GM23338 (cell line): ENCODE data around the gene NUPR1. TPM values are rescaled to one million over a fixed set of nuclear protein-coding genes. Genes with fewer than 3 reads are reported as not detected.

Experiments used
- ATAC-seq: fragments of 200-7000 bp; cut with Tn5 transposase; 3 replicates; pipeline ENCODE4 v1.9.1; 2020
- DNase-seq: peaks from one replicate; pipeline ENCODE4 v3.0.0-alpha.2; 2015; ENCODE audit warnings: low spot score
- H2AFZ ChIP-seq: fragments of 200-600 bp; sonication (generic); 2 replicates; pipeline ENCODE4 v1.8.0; 2016; ENCODE audit warnings: antibody characterized with exemption, mild to moderate bottlenecking, moderate library complexity
- H3F3A ChIP-seq: fragments of 200-600 bp; sonication (generic); replicated peaks from 2 replicates; pipeline ENCODE4 v1.8.0; 2017; ENCODE audit warnings: antibody characterized with exemption, mixed run types, low read depth
- H3K27ac ChIP-seq: fragments of 200-600 bp; sonication (generic); 2 replicates; pipeline ENCODE4 v1.6.1; 2016; ENCODE audit warnings: low read depth
- H3K27me3 ChIP-seq: fragments of 200-600 bp; sonication (generic); 2 replicates; pipeline ENCODE4 v1.8.0; 2016; ENCODE audit warnings: mild to moderate bottlenecking, mixed run types, moderate library complexity; ENCODE audit not compliant: insufficient read depth
- H3K36me3 ChIP-seq: fragments of 200-600 bp; sonication (generic); 2 replicates; pipeline ENCODE4 v1.8.0; 2016; ENCODE audit warnings: mild to moderate bottlenecking; ENCODE audit not compliant: insufficient read depth
- H3K4me1 ChIP-seq: fragments of 200-600 bp; sonication (generic); 2 replicates; pipeline ENCODE4 v1.8.0; 2016; ENCODE audit warnings: mild to moderate bottlenecking, moderate library complexity; ENCODE audit not compliant: insufficient read depth
- H3K4me2 ChIP-seq: fragments of 200-600 bp; sonication (generic); 2 replicates; pipeline ENCODE4 v1.7.1; 2017; ENCODE audit warnings: mixed run types
- H3K4me3 ChIP-seq: fragments of 200-600 bp; sonication (generic); 2 replicates; pipeline ENCODE4 v1.6.1; 2016; ENCODE audit warnings: mixed run types
- H3K79me2 ChIP-seq: fragments of 200-600 bp; sonication (generic); replicated peaks from 2 replicates; pipeline ENCODE4 v1.8.0; 2017; ENCODE audit warnings: mild to moderate bottlenecking; ENCODE audit not compliant: insufficient read depth
- H3K9me2 ChIP-seq: fragments of 200-600 bp; sonication (generic); 2 replicates; pipeline ENCODE4 v1.8.0; 2017; ENCODE audit not compliant: insufficient read depth
- H4K20me1 ChIP-seq: fragments of 200-600 bp; sonication (generic); replicated peaks from 2 replicates; pipeline ENCODE4 v1.8.0; 2017; ENCODE audit warnings: mild to moderate bottlenecking; ENCODE audit not compliant: insufficient read depth
- H3K27ac Mint-ChIP-seq: 2 replicates; pipeline ENCODE4 v1.8.0; 2020; ENCODE audit warnings: inconsistent platforms, mild to moderate bottlenecking, moderate library complexity, mixed read lengths
- H3K27me3 Mint-ChIP-seq: 3 replicates; pipeline ENCODE4 v1.8.0; 2022; ENCODE audit warnings: low read depth, mild to moderate bottlenecking, moderate library complexity, mixed read lengths, inconsistent platforms; ENCODE audit not compliant: insufficient read depth, poor library complexity
- H3K36me3 Mint-ChIP-seq: 3 replicates; pipeline ENCODE4 v1.8.0; 2021; ENCODE audit warnings: low read depth, mild to moderate bottlenecking, inconsistent platforms, moderate library complexity, mixed read lengths
- H3K4me1 Mint-ChIP-seq: 3 replicates; pipeline ENCODE4 v1.8.0; 2020; ENCODE audit warnings: mild to moderate bottlenecking, inconsistent platforms, mixed read lengths
- H3K4me3 Mint-ChIP-seq: 3 replicates; pipeline ENCODE4 v1.8.0; 2021; ENCODE audit warnings: moderate library complexity, mild to moderate bottlenecking, inconsistent platforms, mixed read lengths
- H3K9me3 Mint-ChIP-seq: 3 replicates; pipeline ENCODE4 v1.8.0; 2020; ENCODE audit warnings: moderate library complexity, mild to moderate bottlenecking, inconsistent platforms, mixed read lengths
- CREB1 ChIP-seq: fragments of 250-450 bp; sonication (Bioruptor Pico); IDR thresholded peaks from 2 replicates; pipeline ENCODE4 v1.5.0; 2020; ENCODE audit warnings: low read depth, mild to moderate bottlenecking, moderate library complexity
- ETS1 ChIP-seq: IDR thresholded peaks from 2 replicates; pipeline ENCODE4 v1.6.1; 2016; ENCODE audit warnings: antibody characterized with exemption
- EZH2 ChIP-seq: fragments of 200-600 bp; sonication (generic); IDR thresholded peaks from one replicate; pipeline ENCODE4 v1.8.0; 2017; ENCODE audit warnings: antibody characterized with exemption, mild to moderate bottlenecking, low read depth; ENCODE audit not compliant: unreplicated experiment
- STAT1 ChIP-seq: IDR thresholded peaks from one replicate; pipeline ENCODE4 v1.6.1; 2016; ENCODE audit warnings: antibody characterized with exemption; ENCODE audit not compliant: unreplicated experiment
- ZNF462 ChIP-seq: fragments of 250-450 bp; sonication (Bioruptor Pico); IDR thresholded peaks from 2 replicates; pipeline ENCODE4 v1.5.0; 2020; ENCODE audit warnings: mild to moderate bottlenecking, moderate library complexity
- polyA plus RNA-seq: library from polyadenylated mRNA; unstranded; fragments of >200 nt; fragmentation: Nextera tagmentation; extraction: Ambion mirVana; gene quantifications from 2 replicates; pipeline ENCODE4 v1.2.1, GENCODE V29; 2016
- total RNA-seq: library from RNA; depleted of rRNA; stranded (reverse); fragments of >200 nt; shearing (Covaris generic); gene quantifications from 2 replicates; pipeline ENCODE4 v1.2.3, GENCODE V29; 2014
- TF ChIP-seq, protein P1 (sequence below): IDR thresholded peaks from one replicate; pipeline ENCODE4 v1.6.1; 2018; ENCODE audit warnings: antibody characterized with exemption; ENCODE audit not compliant: unreplicated experiment
- TF ChIP-seq, protein P2 (sequence below), 2 experiments: fragments of 200-600 bp in 1 of 2; sonication (generic) in 1 of 2; conservative IDR thresholded peaks; 2 replicates each; pipeline versions ENCODE4 v1.5.1 to v1.6.1; 2016 to 2017; ENCODE audit warnings: antibody characterized with exemption in 2 of 2, low read depth in 2 of 2, mild to moderate bottlenecking in 2 of 2, moderate library complexity in 1 of 2

NUPR1 gene
- total and polyA plus RNA-seq, 2 experiments from 2014 or later: 0.03 to 0.48 TPM

DNA sequence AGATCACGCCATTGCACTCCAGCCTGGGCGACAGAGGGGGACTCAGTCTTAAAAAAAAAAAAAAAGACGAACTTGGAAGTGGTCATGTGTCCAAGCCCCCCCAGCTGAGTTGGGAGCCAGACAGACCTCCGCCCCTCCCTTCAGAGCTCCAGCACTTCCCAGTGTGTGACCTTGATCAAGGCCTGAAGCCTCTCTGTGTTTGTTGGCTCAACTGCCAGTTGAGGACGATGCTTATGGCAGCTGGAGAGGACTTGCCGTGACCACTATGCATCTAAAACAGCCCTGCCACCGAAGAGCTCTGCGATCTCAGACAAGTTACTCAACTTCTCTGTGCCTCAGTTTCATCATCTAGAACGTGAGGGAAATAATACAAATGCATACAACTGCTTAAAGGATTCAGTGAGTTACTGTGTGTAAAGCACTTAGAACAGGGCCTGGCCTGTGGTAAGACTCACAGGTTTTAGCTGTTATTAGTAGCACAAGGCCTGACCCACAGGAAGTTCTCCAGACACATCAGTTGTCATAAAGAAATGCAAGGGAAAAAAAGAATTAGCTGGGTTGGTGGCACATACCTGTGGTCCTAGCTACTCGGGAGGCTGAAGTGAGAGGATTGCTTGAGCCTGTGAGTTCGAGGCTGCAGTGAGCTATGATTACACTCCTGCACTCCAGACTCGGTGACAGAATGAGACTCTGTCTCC is 25.1 kb downstream of the NUPR1 start:
- Histone ChIP-seq H3K27ac (no peak overlapping the region), H3K27me3 (no peaks in the 10 kb centered on the region), H3K36me3 (no peaks in the 10 kb centered on the region), H3F3A (no peaks in the 10 kb centered on the region), H3K4me2 (no peak overlapping the region), H3K4me3 (no peak overlapping the region), H3K9me2 (no peaks in the 10 kb centered on the region), H3K4me1 (no peaks in the 10 kb centered on the region), H4K20me1 (no peaks in the 10 kb centered on the region), H3K79me2 (no peaks in the 10 kb centered on the region), H2AFZ (0 out of 2 replicates have a peak overlapping the region, but pooled peaks have one; percentile 32)
- no peak for DNase-seq
- Mint-ChIP-seq H3K4me3 (no peak overlapping the region), H3K4me1 (no peaks in the 10 kb centered on the region), H3K27ac (no peak overlapping the region), H3K36me3 (no peaks in the 10 kb centered on the region), H3K9me3 (no peaks in the 10 kb centered on the region), H3K27me3 (peaks cover 6% of the 10 kb centered on the region)
- no peak for ATAC-seq
- TF ChIP-seq EZH2 (no peak), STAT1 (no peak), ZNF462 (no peak), ETS1 (no peak), CREB1 (no peak)
- TF ChIP-seq, protein P1, sequence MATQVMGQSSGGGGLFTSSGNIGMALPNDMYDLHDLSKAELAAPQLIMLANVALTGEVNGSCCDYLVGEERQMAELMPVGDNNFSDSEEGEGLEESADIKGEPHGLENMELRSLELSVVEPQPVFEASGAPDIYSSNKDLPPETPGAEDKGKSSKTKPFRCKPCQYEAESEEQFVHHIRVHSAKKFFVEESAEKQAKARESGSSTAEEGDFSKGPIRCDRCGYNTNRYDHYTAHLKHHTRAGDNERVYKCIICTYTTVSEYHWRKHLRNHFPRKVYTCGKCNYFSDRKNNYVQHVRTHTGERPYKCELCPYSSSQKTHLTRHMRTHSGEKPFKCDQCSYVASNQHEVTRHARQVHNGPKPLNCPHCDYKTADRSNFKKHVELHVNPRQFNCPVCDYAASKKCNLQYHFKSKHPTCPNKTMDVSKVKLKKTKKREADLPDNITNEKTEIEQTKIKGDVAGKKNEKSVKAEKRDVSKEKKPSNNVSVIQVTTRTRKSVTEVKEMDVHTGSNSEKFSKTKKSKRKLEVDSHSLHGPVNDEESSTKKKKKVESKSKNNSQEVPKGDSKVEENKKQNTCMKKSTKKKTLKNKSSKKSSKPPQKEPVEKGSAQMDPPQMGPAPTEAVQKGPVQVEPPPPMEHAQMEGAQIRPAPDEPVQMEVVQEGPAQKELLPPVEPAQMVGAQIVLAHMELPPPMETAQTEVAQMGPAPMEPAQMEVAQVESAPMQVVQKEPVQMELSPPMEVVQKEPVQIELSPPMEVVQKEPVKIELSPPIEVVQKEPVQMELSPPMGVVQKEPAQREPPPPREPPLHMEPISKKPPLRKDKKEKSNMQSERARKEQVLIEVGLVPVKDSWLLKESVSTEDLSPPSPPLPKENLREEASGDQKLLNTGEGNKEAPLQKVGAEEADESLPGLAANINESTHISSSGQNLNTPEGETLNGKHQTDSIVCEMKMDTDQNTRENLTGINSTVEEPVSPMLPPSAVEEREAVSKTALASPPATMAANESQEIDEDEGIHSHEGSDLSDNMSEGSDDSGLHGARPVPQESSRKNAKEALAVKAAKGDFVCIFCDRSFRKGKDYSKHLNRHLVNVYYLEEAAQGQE: no peak
- TF ChIP-seq, protein P2, sequence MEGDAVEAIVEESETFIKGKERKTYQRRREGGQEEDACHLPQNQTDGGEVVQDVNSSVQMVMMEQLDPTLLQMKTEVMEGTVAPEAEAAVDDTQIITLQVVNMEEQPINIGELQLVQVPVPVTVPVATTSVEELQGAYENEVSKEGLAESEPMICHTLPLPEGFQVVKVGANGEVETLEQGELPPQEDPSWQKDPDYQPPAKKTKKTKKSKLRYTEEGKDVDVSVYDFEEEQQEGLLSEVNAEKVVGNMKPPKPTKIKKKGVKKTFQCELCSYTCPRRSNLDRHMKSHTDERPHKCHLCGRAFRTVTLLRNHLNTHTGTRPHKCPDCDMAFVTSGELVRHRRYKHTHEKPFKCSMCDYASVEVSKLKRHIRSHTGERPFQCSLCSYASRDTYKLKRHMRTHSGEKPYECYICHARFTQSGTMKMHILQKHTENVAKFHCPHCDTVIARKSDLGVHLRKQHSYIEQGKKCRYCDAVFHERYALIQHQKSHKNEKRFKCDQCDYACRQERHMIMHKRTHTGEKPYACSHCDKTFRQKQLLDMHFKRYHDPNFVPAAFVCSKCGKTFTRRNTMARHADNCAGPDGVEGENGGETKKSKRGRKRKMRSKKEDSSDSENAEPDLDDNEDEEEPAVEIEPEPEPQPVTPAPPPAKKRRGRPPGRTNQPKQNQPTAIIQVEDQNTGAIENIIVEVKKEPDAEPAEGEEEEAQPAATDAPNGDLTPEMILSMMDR (conservative IDR thresholded peaks at IDR 0.05; ENCODE audit: low read depth in 2 of 2): no peak
